ENCODE measurements around the gene SDF4. TPM values are rescaled to one million over a fixed set of nuclear protein-coding genes. Genes with fewer than 3 reads are reported as not detected.

SDF4 gene
- total RNA-seq, 4 donors from 2014 or later = 81.7 to 121 (median 104) TPM

DNA sequence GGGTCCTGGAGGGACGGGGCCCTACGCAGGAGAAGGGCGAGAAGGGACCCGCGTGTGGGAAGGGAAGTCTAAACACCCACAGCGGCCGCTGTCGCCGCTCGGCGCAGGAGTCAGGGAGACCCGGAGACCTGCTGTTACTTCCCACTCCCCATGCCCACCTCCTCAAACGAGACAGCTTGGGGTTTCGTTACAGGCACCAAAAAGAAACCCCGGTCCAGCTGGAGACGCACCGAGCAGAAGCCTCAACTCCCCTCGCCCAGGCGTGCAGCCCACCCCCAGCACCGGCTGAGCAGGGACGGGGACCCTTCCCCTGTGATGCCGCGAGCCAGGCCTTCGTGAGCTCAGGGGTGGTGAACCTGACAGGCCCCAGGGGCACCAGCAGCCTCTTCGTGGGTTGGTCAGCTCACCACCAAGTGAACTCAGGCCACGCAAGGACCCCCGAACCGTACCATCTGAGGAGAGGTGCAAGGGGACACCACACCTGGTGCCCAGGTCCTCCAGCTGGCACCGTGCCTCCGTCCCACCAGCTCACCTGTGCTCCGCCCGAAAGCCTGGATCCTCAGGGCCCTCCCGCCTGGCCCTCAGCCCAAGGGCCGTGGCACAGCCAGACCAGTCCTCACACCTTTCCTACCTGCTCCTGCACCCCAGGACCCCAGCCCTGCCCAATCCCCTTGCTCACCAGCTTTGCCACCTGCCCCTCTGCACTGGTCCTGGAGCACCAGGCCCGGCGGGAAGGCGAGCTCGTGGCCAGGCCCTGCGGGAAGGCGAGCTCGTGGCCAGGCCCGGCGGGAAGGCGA is 5.0 kb downstream of the SDF4 start:
- no peak overlapping the region for H3K4me3 ChIP-seq (ENCODE audit: low read depth, poor library complexity, severe bottlenecking)
- TF ChIP-seq CTCF (IDR thresholded peaks at IDR 0.05) = no peak
- TF ChIP-seq POLR2A (IDR thresholded peaks at IDR 0.05) = no peak
- DNase-seq (ENCODE audit: low spot score in 2 of 2) = no peak
- intact Hi-C loops (cut with DNase I; ENCODE audit: low total_unique reads) = no loop called here
- WGBS, 2 donors = 89 to 91% methylated on average over 40 to 44 of the region's 44 CpGs

DNA sequence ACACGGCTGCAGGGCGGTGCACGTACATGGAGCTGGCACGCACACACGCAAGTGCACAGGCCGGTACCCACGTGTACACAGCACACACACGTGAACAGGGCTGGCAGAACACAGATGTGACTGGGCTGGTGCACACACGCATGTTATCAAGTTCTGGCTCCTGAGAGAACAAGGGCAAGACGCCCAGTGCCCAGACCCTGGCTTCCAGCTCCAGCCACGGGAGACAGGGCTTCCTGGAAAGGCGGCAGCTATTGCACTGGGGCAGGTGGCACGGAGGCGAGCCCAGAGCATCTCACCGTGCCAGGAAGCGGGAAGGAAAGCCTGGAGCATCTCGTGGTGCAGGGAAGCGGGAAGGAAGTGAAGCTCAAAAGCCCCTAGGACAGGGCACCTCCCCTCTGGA is 5.9 kb downstream of the SDF4 start:
- TF ChIP-seq CTCF (IDR thresholded peaks at IDR 0.05) (no peak), POLR2A (IDR thresholded peaks at IDR 0.05) (no peak)
- no peak for DNase-seq (ENCODE audit: low spot score in 2 of 2)
- WGBS, 2 donors = 58 to 69% methylated on average over 18 of the region's 18 CpGs

DNA sequence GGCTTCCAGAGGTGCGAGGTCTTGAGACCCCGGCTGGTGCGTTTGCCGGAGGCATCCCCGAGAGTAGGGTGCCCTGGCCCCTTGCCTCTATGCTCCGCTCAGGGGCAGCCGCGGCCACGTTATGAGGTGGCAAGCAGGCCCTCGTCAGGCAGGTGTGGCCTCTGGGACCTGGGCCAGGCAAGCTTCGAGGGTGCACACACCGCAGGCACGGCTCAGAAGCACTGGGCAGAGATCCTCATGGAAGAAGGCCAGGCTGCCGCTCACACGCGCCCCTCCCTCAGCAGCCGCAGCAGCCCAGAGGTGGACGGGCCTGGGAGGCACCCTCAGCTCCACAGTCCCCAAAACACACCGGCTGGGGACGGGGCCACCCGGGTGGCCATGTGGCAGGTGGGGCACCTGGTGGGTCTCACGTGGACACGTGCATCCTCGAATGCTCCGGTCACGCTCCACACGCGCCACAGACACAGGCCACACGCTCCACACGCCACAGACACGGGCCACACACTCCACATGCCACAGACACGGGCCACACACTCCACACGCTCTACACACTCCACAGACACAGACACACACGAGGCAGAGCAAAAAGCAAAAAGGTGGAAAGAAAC is 6.5 kb downstream of the SDF4 start:
- no peak for TF ChIP-seq CTCF (IDR thresholded peaks at IDR 0.05)
- TF ChIP-seq POLR2A (IDR thresholded peaks at IDR 0.05) = no peak
- WGBS, 2 donors = 64 to 81% methylated on average over 23 to 32 of the region's 34 CpGs
- intact Hi-C loops (cut with DNase I; ENCODE audit: low total_unique reads) = no loop called here
- no peak overlapping the region for H3K4me3 ChIP-seq (ENCODE audit: low read depth, poor library complexity, severe bottlenecking)
- no peak for DNase-seq (ENCODE audit: low spot score in 2 of 2)

More for the DNA sequence above, 5.9 kb downstream of the SDF4 start:
- intact Hi-C loops (cut with DNase I; ENCODE audit: low total_unique reads) = no loop called here
- no peak overlapping the region for H3K4me3 ChIP-seq (ENCODE audit: low read depth, poor library complexity, severe bottlenecking)

DNA sequence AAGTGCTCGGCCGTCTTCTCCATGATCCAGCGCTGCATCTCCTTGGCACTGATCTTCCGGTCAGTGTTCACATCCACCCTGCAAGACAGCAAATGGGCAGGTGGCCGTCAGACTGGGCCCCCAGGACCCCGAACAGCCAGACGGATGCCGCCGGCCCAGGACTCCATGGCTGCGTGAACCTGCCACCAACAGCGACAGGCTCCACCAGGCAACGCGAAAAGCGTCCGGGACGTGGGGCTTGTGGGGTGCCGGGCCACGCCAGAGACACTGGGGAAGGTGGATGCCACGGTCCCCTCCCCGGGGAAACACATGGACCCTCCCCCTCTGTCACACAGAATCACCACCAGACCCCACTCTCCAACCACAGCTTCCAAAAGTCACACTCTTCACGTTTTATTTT is 7.9 kb downstream of the SDF4 start:
- no peak for TF ChIP-seq POLR2A (IDR thresholded peaks at IDR 0.05)
- no peak for TF ChIP-seq CTCF (IDR thresholded peaks at IDR 0.05)
- 92 to 94% methylated on average over 21 of the region's 21 CpGs for WGBS, 2 donors
- intact Hi-C loops (cut with DNase I; ENCODE audit: low total_unique reads) = no loop called here
- no peak overlapping the region for H3K4me3 ChIP-seq (ENCODE audit: low read depth, poor library complexity, severe bottlenecking)
- DNase-seq (ENCODE audit: low spot score in 2 of 2) = no peak

DNA sequence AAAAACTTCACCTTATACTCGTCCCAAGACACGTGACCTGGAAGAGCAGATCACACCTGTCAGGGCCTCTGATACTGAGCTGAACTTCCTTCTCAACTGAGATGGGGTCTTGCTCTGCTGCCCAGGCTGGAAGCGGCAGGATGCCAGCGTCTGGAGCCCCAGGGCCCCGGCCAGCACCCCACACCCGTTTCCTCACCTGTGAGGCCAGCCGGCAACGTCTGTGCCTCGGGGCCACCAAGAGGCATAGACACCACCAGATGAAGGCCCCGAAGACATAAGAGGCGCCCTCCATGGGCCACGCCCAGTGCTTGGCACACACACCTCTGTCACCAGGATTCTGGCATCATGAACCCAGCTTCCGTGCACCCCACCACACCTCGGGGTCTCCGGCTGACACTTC is 8.5 kb downstream of the SDF4 start:
- TF ChIP-seq CTCF (IDR thresholded peaks at IDR 0.05) (no peak), POLR2A (IDR thresholded peaks at IDR 0.05) (no peak)
- H3K4me3 ChIP-seq (ENCODE audit: low read depth, poor library complexity, severe bottlenecking) = no peak overlapping the region
- WGBS, 2 donors = 92 to 93% methylated on average over 15 of the region's 15 CpGs
- no peak for DNase-seq (ENCODE audit: low spot score in 2 of 2)
- intact Hi-C loops (cut with DNase I; ENCODE audit: low total_unique reads) = no loop called here

Measured in lower leg skin (tissue), 4 donors.